ENCODE results near the gene ARSD. TPM values are rescaled to one million over a fixed set of nuclear protein-coding genes. Genes with fewer than 3 reads are reported as not detected.

Gene ARSD
- total and polyA plus RNA-seq, 2 of the 8 experiments (the other 6 are each of a cell fraction or from before 2014, with no cell fraction given): 1.8 to 3.2 TPM

DNA sequence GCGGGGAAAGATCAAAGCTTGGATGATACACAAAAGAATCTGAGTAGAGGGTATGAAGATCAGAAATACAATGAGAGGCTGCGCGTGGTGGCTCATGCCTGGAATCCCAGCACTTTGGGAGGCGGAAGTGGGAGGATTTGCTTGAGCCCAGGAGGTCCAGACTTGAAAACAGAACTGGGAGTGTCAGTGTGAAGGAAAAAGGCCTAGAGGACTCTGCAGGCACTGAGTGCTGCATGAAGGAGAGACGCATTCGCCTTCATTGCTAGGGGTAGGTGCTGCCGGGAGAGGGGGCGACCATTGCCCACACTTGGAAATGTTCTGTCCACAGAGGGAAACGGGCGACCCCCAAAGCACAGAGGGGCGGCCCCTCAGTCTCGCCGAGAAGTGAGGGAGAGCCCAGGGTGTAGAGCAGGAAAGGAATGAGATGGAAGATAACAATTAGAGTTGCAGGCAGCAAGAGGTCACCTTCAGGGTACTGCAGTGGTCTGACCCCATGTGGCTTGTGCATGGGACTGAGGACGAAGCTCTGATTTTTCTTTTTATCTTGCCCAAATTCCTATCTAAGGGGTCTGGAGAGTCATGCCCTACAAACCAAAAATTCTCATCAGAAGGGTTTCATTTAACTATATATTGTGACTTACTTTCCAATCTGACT lies 31.8 kb upstream of the ARSD start (continued):
- TF ChIP-seq, protein P1, sequence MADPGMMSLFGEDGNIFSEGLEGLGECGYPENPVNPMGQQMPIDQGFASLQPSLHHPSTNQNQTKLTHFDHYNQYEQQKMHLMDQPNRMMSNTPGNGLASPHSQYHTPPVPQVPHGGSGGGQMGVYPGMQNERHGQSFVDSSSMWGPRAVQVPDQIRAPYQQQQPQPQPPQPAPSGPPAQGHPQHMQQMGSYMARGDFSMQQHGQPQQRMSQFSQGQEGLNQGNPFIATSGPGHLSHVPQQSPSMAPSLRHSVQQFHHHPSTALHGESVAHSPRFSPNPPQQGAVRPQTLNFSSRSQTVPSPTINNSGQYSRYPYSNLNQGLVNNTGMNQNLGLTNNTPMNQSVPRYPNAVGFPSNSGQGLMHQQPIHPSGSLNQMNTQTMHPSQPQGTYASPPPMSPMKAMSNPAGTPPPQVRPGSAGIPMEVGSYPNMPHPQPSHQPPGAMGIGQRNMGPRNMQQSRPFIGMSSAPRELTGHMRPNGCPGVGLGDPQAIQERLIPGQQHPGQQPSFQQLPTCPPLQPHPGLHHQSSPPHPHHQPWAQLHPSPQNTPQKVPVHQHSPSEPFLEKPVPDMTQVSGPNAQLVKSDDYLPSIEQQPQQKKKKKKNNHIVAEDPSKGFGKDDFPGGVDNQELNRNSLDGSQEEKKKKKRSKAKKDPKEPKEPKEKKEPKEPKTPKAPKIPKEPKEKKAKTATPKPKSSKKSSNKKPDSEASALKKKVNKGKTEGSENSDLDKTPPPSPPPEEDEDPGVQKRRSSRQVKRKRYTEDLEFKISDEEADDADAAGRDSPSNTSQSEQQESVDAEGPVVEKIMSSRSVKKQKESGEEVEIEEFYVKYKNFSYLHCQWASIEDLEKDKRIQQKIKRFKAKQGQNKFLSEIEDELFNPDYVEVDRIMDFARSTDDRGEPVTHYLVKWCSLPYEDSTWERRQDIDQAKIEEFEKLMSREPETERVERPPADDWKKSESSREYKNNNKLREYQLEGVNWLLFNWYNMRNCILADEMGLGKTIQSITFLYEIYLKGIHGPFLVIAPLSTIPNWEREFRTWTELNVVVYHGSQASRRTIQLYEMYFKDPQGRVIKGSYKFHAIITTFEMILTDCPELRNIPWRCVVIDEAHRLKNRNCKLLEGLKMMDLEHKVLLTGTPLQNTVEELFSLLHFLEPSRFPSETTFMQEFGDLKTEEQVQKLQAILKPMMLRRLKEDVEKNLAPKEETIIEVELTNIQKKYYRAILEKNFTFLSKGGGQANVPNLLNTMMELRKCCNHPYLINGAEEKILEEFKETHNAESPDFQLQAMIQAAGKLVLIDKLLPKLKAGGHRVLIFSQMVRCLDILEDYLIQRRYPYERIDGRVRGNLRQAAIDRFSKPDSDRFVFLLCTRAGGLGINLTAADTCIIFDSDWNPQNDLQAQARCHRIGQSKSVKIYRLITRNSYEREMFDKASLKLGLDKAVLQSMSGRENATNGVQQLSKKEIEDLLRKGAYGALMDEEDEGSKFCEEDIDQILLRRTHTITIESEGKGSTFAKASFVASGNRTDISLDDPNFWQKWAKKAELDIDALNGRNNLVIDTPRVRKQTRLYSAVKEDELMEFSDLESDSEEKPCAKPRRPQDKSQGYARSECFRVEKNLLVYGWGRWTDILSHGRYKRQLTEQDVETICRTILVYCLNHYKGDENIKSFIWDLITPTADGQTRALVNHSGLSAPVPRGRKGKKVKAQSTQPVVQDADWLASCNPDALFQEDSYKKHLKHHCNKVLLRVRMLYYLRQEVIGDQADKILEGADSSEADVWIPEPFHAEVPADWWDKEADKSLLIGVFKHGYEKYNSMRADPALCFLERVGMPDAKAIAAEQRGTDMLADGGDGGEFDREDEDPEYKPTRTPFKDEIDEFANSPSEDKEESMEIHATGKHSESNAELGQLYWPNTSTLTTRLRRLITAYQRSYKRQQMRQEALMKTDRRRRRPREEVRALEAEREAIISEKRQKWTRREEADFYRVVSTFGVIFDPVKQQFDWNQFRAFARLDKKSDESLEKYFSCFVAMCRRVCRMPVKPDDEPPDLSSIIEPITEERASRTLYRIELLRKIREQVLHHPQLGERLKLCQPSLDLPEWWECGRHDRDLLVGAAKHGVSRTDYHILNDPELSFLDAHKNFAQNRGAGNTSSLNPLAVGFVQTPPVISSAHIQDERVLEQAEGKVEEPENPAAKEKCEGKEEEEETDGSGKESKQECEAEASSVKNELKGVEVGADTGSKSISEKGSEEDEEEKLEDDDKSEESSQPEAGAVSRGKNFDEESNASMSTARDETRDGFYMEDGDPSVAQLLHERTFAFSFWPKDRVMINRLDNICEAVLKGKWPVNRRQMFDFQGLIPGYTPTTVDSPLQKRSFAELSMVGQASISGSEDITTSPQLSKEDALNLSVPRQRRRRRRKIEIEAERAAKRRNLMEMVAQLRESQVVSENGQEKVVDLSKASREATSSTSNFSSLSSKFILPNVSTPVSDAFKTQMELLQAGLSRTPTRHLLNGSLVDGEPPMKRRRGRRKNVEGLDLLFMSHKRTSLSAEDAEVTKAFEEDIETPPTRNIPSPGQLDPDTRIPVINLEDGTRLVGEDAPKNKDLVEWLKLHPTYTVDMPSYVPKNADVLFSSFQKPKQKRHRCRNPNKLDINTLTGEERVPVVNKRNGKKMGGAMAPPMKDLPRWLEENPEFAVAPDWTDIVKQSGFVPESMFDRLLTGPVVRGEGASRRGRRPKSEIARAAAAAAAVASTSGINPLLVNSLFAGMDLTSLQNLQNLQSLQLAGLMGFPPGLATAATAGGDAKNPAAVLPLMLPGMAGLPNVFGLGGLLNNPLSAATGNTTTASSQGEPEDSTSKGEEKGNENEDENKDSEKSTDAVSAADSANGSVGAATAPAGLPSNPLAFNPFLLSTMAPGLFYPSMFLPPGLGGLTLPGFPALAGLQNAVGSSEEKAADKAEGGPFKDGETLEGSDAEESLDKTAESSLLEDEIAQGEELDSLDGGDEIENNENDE (IDR thresholded peaks at IDR 0.05; ENCODE audit: insufficient replicate concordance, low read length): no peak
- no peak for TF ChIP-seq SIN3A (conservative IDR thresholded peaks at IDR 0.05 in 1 of 2, IDR thresholded peaks at IDR 0.05 in 1 of 2; ENCODE audit: low read depth in 1 of 2, low read length in 2 of 2)
